PC-3 (cell line): ENCODE measurements around the gene ERRFI1. TPM values are rescaled to one million over a fixed set of nuclear protein-coding genes. Genes with fewer than 3 reads are reported as not detected.
"Not testable (repeated sequence)": the region's sequence is repeated elsewhere in the genome, so short reads cannot be mapped to it uniquely, and the experiment has no call there.

ENCODE experiments used
- ATAC-seq: fragments of 200-7000 bp; cut with Tn5 transposase; 2 replicates; pipeline ENCODE4 v1.9.1; 2020; ENCODE audit warnings: mild to moderate bottlenecking, moderate library complexity
- BruUV-seq: library from RNA; stranded (reverse); fragments of 400-500 nt; replicated peaks from 2 replicates; lab custom pipeline; 2021; lab: Mats Ljungman, UMichigan
- CTCF ChIA-PET: fragments of 300-600 bp; sonication (Branson Sonifier 250); formaldehyde crosslinking; loops from one replicate; lab custom pipeline; 2022; ENCODE audit warnings: antibody characterized with exemption; lab: Charles Lee
- POLR2A ChIA-PET: fragments of 300-600 bp; sonication (Branson Sonifier 250); formaldehyde crosslinking; loops from one replicate; lab custom pipeline; 2022; ENCODE audit warnings: antibody characterized with exemption; ENCODE audit not compliant: unreplicated experiment; lab: Charles Lee
- DNase-seq: peaks from one replicate; pipeline ENCODE4 v3.0.0-alpha.2; 2015
- H2AFZ ChIP-seq: fragments of 300-600 bp; sonication (generic); 2 replicates; pipeline ENCODE4 v1.6.0; 2016; ENCODE audit warnings: antibody characterized with exemption, low read length
- H3F3A ChIP-seq: fragments of 300-600 bp; sonication (generic); one replicate; pipeline ENCODE4 v1.6.0; 2017; ENCODE audit warnings: antibody characterized with exemption, low read length, control low read depth, mild to moderate bottlenecking; ENCODE audit not compliant: unreplicated experiment
- H3K27ac ChIP-seq: fragments of 300-600 bp; sonication (generic); 2 replicates; pipeline ENCODE4 v1.5.1; 2016; ENCODE audit warnings: mild to moderate bottlenecking, low read length
- H3K27me3 ChIP-seq: fragments of 300-600 bp; sonication (generic); 2 replicates; pipeline ENCODE4 v1.6.1; 2016; ENCODE audit warnings: low read length, mixed read lengths
- H3K36me3 ChIP-seq: fragments of 300-600 bp; sonication (generic); 2 replicates; pipeline ENCODE4 v1.6.1; 2016; ENCODE audit warnings: low read depth, mixed run types, low read length, mixed read lengths
- H3K4me1 ChIP-seq: fragments of 300-600 bp; sonication (generic); 2 replicates; pipeline ENCODE4 v1.5.1; 2016; ENCODE audit warnings: low read length; ENCODE audit not compliant: insufficient read depth
- H3K4me2 ChIP-seq: fragments of 300-600 bp; sonication (generic); 2 replicates; pipeline ENCODE4 v1.6.0; 2016; ENCODE audit warnings: low read length
- H3K4me3 ChIP-seq: fragments of 300-600 bp; sonication (generic); 2 replicates; pipeline ENCODE4 v1.5.1; 2016; ENCODE audit warnings: mild to moderate bottlenecking, low read length, mixed read lengths
- H3K79me2 ChIP-seq: fragments of 300-600 bp; sonication (generic); 2 replicates; pipeline ENCODE4 v1.6.1; 2017; ENCODE audit warnings: low read length, mixed read lengths
- H3K9ac ChIP-seq: fragments of 300-600 bp; sonication (generic); 2 replicates; pipeline ENCODE4 v1.6.0; 2016; ENCODE audit warnings: mild to moderate bottlenecking, low read length
- H3K9me2 ChIP-seq: fragments of 300-600 bp; sonication (generic); replicated peaks from 2 replicates; pipeline ENCODE4 v1.6.1; 2016; ENCODE audit warnings: mixed run types, low read length, mixed read lengths
- H3K9me3 ChIP-seq: fragments of 300-600 bp; sonication (generic); 2 replicates; pipeline ENCODE4 v1.6.1; 2016; ENCODE audit warnings: low read length, mixed read lengths
- H4K20me1 ChIP-seq: fragments of 300-600 bp; sonication (generic); 2 replicates; pipeline ENCODE4 v1.6.1; 2016; ENCODE audit warnings: low read length, mixed read lengths
- CTCF ChIP-seq: fragments of 300-600 bp; sonication (generic); conservative IDR thresholded peaks from 2 replicates; pipeline ENCODE4 v1.5.1; 2017; ENCODE audit warnings: antibody characterized with exemption, low read depth, mild to moderate bottlenecking, low read length
- EZH2 ChIP-seq: fragments of 300-600 bp; sonication (generic); IDR thresholded peaks from one replicate; pipeline ENCODE4 v1.6.1; 2017; ENCODE audit warnings: antibody characterized with exemption, mild to moderate bottlenecking, low read length; ENCODE audit not compliant: unreplicated experiment
- EZH2phosphoT487 ChIP-seq: fragments of 300-600 bp; sonication (generic); IDR thresholded peaks from 2 replicates; pipeline ENCODE4 v1.6.1; 2018; ENCODE audit warnings: mild to moderate bottlenecking, antibody characterized with exemption, low read length, borderline replicate concordance
- intact Hi-C: fragments of 100-400 bp; cut with micrococcal nuclease; formaldehyde crosslinking; loops from 2 replicates; pipeline ENCODE4 v1.9.0; 2023
- total RNA-seq: library from RNA; depleted of rRNA; stranded (reverse); fragments of >200 nt; gene quantifications from 2 replicates; pipeline ENCODE4 v1.2.3, GENCODE V29; 2014

ERRFI1 gene
- total RNA-seq, 1 experiment from 2014 or later: 218 TPM

GRCh38 chr1:8073112-8073855, 47.2 kb upstream of the ERRFI1 start:
- ChIA-PET POLR2A (no interaction called here), CTCF (no interaction called here)
- Histone ChIP-seq H3K27ac (no peak overlapping the region), H3K4me3 (no peak overlapping the region), H3K27me3 (no peaks in the 10 kb centered on the region), H3K9me2 (no peaks in the 10 kb centered on the region), H3K36me3 (no peaks in the 10 kb centered on the region), H3K4me2 (no peak overlapping the region), H3F3A (peaks cover 11% of the 10 kb centered on the region), H4K20me1 (no peaks in the 10 kb centered on the region), H3K4me1 (peaks cover 51% of the 10 kb centered on the region), H3K9ac (no peak overlapping the region), H2AFZ (no peak overlapping the region), H3K9me3 (no peaks in the 10 kb centered on the region), H3K79me2 (no peaks in the 10 kb centered on the region)
- no peak for ATAC-seq
- no TSS peak for BruUV-seq
- TF ChIP-seq CTCF (no peak), EZH2phosphoT487 (no peak), EZH2 (no peak)
- no peak for DNase-seq
- intact Hi-C loops: no loop called here

GRCh38 chr1:8070381-8070811, 44.3 kb upstream of the ERRFI1 start:
- Histone ChIP-seq H3K4me1 (peaks cover 22% of the 10 kb centered on the region), H2AFZ (peak overlapping the region; percentile 84), H3K79me2 (no peaks in the 10 kb centered on the region), H3K9ac (peak overlapping the region; percentile 75), H3K4me3 (peak overlapping the region; percentile 58), H3K27ac (peak overlapping the region; percentile 92), H3K27me3 (no peaks in the 10 kb centered on the region), H3F3A (no peaks in the 10 kb centered on the region), H3K36me3 (no peaks in the 10 kb centered on the region), H3K9me2 (no peaks in the 10 kb centered on the region), H4K20me1 (no peaks in the 10 kb centered on the region), H3K9me3 (no peaks in the 10 kb centered on the region), H3K4me2 (peak overlapping the region; percentile 84)
- ChIA-PET CTCF (no interaction called here), POLR2A (no interaction called here)
- TF ChIP-seq EZH2phosphoT487: no peak
- no peak for TF ChIP-seq CTCF
- peak; percentile 94 for DNase-seq
- ATAC-seq: peak; percentile 75
- intact Hi-C loops: no loop called here
- BruUV-seq: no TSS peak

- Histone ChIP-seq H3K4me1 (peaks cover 20% of the 10 kb centered on the region), H2AFZ (peak overlapping the region; percentile 84; the same call in 1 of the 2 replicates), H3K27ac (peak overlapping the region; percentile 92), H3K4me2 (peak overlapping the region; percentile 84; the same call in 1 of the 2 replicates), H3K9ac (peak overlapping the region; percentile 75; the same call in 1 of the 2 replicates)
- ATAC-seq, CTCF ChIA-PET, H3K9me2 ChIP-seq, H3K36me3 ChIP-seq, H3K9me3 ChIP-seq, H3K79me2 ChIP-seq, H3K27me3 ChIP-seq, H4K20me1 ChIP-seq, H3K4me3 ChIP-seq, POLR2A ChIA-PET, DNase-seq, BruUV-seq, intact Hi-C loops, H3F3A ChIP-seq: not testable (repeated sequence)
Observed at GRCh38 chr1:8069614-8070320, 43.7 kb upstream of the ERRFI1 start.
